Fibroblast of the conjunctiva (primary cell): Measurements from ENCODE around the gene BRIP1.

Experiments used
- DNase-seq: peaks from one replicate; pipeline ENCODE4 v3.0.0-alpha.2; 2010; ENCODE audit warnings: low read depth

Gene BRIP1

DNA sequence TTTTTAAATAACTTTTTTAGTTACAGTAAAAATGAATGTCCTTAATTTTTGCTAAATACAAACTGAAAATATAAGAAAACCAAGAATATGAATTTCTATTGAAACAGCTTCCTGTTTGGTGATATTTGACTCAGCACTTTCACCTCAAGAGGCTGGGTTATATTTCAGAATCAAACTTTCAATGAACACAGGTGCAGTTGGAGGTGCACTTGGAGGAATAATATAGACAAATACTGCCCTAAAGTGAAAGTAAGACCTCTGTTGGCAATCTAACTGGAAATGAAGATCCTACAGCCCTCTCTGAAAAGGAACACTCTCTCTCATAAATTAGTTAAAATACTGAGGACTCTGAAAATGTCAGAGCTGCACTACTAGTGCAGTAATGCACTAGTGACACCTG, 106.2 kb downstream of the BRIP1 start:
- no peak for DNase-seq

DNA sequence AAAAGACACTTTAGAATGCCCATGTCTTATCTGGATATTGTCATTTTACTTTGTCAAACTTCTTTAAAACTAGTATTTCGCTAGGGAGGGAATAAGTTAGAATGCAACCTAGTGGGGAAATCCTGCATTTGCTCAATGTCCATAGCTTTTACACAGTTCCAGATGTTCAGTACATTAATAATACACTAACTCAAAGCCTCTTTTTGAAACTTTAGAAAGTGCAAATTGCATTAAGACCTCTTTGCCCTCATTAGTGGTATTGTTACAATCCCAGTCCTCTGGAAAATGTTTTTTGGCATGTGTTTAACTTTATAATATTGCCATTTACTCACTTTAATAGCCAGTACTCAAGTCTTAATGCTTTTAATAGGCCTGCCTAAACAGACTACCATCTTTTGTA, 106.8 kb downstream of the BRIP1 start:
- no peak for DNase-seq

DNA sequence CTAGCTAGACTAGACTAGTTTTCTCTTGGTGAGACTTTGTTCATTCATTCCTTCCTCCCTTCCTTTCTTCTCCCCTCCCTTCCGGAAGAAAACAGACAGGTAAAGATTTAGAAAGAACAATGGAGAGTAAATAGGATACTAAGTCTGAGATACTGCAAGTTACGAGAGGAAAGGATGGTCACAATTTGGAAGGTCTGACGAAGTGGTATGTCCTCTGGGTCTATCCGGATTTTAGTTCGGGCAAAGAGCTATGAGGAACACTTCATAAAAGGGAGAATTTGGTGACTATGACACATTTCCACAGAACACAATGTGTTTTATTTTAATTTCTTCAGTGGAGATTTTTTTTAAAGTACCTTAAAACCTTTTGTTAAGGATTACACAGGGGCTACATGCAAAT, 107.7 kb downstream of the BRIP1 start:
- no peak for DNase-seq

DNA sequence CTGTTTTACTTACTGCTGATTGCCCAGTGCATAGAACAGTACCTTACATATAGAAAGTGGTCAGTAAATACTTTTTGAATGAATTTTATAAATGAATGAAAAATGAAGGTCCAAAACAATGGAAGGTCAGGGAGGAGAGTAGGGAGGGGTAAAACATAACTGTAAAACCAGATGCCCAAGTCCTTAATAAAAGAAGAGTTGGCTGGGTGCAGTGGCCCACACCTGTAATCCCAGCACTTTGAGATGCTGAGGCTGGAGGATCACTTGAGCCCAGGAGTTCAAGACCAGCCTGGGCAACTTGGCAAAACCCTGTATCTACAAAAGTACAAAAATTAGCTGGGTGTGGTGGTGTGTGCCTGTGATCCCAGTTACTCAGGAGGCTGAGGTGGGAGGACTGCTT, 108.2 kb downstream of the BRIP1 start:
- no peak for DNase-seq

DNA sequence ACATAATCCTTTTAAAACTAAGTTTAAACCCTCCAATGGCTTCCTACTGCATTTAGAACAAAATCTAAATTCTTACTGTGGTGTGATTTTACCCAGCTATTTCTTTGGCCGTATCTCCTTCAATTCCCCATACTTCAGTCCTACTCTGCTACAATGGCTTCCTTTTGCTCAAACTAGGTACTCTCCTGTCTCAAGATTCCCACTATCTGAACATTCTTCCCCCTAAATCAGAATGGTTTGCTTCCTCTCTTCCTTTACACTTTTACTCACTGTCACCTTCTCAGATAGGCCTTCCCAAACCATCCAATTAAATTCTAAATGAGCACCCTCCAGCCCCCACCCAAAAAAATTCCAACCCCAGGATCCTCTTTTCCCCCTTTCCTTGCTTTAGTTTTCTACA, 109.2 kb downstream of the BRIP1 start:
- no peak for DNase-seq

DNA sequence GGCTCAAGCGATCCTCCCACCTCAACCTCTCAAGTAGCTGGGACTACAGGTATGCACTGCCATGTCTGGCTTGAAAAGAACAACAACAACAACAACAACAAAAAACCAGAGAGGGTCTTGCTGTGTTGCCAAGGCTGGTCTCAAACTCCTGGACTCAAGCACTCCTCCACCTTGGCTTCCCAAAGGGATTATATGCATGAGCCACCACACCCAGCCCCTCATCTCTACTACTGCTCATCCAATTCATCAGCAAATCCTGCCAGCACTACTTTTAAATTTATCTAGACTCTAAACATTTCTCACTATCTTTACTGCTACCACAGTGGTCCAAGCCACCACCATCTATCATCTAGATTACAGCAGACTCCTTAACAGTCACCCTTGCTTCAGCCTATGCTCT, 109.6 kb downstream of the BRIP1 start:
- DNase-seq, result no peak

DNA sequence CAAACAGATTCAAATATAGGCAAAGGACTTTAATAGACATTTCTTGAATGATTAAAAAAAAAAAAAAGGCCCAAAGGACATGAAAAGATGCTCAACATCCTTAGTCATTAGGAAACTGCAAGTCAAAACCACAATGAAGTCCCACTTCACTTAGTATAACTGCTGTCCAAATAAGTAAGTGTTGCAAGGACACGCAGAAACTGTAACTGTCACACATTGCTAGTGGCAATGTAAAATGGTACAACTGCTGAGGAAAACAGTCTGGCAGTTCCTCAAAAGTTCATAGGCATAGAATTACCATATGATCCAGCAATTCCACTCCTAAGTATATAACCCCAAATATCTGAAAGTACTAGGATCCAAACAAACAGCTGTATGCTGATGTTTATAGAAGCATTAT, 112.7 kb downstream of the BRIP1 start:
- DNase-seq, result no peak

DNA sequence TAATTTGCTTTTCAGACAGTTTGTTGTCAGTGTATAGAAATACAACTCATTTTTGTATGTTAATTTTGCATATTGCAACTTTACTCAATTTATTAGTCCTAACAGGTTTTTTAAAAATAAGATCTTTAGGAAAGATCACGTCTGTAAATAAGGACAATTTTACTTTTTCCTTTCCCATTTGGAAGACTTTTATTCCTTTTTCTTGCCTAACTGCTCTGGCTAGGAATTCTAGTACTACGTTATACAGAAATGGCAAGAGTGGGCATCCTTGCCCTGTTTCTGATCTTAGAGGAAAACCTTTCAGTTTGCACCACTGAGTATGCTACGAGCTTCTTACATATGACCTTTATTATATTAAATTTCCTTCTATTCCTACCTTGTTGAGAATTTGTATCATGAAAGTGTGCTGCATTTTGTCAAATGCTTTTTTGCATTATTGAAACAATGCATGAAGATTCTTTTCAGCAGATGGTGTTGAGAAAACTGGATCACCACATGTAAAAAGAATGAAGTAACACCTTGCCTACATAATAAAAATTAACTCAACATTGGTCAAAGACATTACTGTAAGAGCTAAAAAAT, 113.4 kb downstream of the BRIP1 start:
- DNase-seq, result no peak

DNA sequence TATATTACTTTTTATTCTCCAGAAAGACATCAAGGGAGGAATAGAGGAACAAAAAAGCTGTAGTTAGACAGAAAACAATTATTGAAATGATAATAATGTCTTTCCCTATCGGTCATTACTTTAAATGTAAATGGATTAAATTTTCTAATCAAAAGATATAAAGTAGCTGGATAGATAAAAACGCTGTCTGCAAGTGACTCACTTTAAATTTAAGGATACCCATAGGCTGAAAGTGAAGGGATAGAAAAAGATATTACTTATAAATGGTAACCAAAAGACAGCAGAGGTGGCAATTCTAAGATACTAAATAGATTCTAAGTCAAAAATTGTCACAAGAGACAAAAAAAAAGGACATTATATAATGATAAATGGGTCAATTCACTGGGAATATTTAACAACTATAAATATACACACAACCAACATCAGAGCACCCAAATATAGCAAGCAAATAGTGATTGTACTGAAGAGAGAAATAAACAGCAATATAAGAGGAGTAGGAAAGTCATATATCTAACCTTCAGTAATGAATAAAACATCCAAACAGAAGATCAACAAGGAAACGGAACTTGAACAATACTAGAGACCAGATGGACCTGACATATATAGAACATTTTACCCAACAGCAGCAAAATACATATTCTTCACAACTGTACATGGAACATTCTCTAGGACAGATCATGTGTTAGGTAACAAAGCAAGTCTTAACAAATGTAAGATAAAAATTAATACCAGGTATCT, 116.9 kb downstream of the BRIP1 start:
- DNase-seq, result no peak

DNA sequence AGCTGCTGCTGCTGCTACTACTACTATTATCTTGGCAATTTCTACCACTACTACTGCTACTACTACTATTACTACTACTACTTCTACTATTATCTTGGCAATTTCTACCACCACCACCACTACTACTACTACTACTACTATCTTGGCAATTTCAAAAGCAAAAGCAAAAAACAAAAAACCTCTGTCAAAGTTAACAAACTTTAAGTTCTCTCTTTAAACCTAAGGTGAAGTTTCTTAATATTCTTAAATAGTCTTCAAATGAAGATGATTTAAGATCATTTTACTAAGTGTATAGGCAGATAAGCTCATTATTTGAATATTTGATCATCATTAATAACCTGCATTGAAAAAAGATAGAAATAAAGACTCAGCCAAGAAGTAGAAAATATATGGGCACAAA, 118.5 kb downstream of the BRIP1 start:
- no peak for DNase-seq

DNA sequence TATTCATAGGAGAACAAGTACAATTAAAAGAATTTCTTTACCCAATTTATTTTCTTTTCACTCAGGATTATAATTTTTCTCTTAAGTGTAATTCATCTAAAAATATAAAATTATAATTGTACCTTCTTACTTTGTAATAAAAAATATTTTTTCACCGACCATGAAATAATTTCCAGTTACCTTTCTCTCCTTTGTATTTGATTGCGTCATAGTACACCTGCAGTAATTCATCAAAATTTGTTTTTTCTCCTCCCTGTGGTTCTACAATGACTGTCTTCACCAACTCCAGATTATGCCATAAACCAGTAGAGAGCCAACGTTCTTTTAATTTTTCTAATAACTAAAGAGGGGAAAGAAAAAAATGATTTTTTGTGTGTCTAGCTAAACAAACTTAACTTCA, 119.1 kb downstream of the BRIP1 start:
- DNase-seq, result no peak

DNA sequence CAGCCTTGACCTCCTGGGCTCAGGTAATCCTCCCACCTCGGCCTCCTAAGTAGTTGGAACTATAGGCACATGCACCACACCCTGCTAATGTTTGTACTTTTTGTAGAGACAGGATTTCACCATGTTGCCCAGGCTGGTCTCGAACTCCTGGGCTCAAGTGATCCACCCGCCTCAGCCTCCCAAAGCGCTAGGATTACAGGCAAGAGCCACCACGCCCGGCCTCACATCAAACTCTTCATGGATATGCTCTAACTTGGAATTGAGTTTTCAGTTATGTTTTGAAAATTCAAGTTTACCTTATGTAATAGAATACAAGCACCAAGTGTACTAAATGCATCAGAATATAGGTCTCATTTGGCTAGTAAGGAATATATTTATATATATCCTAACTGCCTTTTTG, 119.6 kb downstream of the BRIP1 start:
- no peak for DNase-seq

DNA sequence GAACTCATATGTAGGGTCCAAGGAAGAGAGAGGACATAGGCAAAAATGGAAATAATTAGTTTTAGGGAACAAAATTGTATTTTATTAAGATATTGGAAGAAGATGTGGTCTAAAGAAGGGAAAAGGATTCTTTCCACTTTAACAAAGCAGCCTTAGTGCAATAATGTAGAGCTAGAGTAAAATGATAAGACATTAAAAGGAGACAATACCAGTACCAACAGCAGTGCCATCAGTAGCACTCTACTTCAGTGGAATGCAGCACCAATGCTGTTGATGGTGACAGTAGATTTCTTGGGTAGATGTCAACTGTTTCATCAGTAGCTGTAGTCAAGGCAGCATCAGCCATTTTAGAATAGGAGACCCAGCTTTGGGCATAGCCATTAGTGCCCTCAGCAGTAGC, 124.3 kb downstream of the BRIP1 start:
- DNase-seq, result no peak

DNA sequence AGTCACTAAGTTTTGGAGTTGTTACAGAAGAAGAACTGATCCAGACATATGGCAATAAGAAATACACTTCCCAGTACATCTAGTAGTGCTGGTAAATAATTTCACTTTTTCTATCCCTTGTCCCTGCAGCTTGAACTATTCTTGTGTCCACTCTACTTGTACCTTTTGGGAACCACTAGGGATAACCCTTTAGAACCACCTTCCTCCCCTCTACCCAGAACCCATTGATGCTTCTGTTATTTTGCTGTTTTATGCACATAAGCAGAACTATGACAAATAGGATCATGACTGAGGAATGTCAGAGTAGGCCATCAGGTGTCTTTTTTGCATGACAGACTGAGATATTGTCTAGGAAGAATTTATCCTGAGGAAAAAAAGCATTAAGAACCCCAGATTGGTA, 125.1 kb downstream of the BRIP1 start:
- DNase-seq, result no peak

DNA sequence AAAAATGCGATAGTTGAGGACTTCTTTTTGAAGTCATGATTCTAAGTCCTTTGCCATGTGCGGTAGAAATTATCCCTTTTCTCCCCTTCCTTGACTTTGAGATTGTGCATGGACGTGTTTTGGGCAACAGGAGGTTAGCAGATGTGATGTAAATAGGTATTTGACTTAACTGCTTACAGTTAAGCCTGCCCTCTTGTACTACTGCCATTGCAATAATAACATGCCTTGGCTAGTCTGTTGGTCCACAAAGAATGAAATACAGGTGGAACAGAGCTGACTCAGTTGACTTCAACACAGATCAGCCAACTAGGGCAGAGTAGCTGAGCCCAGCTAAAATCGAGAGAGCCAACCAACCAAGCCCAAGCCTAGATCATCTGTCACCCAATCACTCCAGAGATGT, 125.5 kb downstream of the BRIP1 start:
- DNase-seq, result no peak

DNA sequence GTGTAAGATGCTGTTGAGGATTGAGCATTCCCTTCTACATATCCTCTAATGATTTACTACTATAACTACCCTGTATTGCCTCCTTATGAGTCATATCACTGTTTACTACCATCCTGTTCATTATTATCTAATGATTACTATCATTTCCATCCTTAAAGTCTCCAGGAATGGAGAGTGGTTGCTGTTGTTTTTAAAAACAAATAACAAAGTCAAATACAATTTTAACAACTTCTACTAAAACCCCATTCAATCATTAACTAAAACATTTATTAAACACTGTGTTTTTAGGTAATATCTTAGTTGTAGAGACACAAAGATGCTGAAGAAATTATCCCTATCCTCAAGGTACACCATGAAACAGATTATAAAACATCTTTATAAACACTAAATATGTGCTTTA, 126.9 kb downstream of the BRIP1 start:
- no peak for DNase-seq

DNA sequence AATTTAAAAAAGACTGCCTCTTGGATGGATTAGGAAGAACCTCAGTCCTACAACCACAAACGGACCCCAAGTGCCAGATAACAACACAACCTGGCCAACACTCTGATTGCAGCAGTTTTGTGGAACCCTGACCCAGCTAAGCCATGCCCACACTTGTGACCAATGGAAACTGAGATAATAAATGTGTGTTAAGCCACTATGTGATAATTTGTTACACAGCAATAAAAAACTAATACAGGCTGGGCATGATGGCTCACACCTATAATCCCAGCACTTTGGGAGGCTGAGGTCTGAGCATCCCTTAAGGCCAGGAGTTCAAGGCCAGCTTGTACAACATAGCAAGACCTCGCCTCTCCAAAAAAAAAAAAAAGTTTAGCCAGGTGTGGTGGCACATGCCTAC, 127.5 kb downstream of the BRIP1 start:
- no peak for DNase-seq

DNA sequence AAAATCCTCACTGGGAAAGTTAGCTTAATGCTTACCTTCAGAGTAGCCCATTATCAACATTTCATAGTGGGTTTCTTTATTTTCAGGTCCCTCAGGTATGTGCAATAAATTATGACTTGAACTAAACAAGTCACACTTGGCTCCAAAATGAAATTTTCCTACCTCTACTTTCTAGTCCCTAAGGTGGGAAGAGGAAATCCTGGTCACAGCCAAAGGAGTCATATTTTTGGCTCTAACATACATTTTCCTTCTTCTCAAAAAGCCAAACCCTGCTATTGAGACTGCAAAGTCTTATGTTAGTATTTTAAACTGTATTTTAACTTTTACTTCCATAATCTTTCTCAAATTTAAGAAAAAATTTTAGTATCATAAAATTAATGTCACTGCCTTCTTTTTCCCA, 128.9 kb downstream of the BRIP1 start:
- no peak for DNase-seq

DNA sequence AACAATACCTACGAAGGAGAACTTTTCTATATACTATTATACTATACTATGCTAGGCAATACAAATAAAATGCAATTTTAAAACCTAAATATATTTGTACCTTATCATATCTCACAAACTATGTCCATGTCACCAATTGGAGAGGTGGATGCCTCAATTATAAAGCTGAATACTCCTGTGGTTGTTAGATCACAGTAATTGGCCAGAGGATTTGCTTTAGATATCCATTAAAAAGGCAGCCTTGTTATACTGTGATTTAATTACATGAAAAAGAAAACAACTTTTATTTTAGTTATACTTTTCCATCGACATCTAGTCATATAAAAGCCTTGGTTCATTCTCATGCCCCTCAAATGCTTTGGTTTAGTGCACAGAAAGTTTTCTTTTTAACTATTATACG, 129.3 kb downstream of the BRIP1 start:
- no peak for DNase-seq

DNA sequence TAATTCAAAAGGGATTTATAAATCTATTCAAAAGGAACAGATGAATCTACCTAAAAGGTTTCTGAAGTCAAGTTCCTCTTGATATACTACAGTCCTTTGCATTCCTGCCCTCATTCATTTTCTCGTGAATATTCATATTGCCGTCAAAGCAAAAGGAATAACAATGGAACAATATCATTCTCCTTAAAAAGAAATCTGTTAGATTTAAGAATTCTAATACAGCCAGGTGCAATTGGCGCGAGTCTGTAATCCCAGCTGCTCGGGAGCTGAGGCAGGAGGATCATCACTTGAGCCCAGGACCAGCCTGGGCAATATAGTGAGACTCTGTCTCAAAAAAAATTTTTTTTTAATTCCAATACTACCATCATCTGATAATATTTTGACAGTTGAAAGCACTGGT, 130.3 kb downstream of the BRIP1 start:
- DNase-seq, result no peak

DNA sequence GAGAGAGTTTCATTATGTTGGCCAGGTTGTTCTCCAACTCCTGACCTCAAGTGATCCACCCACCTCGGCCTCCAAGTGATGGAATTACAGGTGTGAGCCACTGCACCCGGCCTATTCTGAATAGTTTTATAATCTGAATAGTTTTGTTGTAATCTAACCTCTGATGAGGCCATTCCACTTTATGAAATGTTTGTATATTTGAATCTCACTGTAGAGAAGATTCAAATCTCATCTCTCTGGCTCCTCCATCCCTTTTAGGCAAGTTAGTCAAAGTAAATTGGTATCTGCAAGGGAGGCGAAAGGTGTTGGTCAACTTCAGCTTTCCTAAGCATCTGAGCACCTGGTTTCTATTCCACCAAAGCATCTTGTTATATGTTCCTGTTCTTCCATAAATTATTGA, 131.2 kb downstream of the BRIP1 start:
- no peak for DNase-seq

DNA sequence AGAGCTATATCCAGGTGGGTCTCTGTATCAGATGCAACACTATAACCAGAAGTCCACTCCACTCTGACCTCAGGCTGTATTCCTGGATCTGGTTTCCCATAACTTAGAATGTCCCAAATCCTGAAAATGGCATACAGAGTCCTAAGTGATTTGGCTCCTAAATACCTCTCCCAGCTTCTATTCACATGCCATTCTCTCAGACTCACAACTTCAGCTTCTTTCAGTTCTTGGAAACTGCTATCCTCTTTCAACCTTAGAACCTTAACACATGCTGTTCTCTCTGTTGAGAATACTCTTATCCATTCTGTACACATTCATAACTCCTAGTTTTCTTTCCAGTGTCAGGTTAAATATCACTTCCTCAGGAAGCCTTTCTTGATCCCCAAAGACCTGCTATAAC, 132.0 kb downstream of the BRIP1 start:
- no peak for DNase-seq

DNA sequence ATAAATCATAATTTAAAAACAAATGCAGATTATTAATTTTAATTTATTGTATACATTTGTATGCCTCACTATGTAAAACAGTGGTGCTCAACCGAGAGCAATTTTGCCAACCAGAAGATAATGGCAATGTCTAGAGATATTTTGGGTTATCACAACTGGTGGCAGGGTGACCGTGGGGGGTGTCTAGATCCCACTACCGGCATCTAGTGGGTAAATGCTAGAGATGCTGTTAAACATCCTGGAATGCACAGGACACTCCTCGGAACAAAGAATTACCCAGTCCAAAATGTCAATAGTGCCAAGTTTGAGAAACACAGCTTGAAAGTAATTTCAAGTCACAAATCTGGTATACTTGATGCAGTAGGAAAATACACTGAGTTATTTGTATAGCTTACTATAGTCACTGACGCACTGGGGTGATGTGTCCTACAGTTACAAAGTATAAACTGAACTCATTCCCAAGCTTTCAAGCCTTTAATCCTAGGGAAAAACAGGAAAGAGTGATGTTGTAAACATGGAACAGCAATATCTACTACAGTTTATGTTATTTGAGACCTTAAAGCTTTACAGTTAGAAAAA, 133.5 kb downstream of the BRIP1 start:
- DNase-seq, result no peak

DNA sequence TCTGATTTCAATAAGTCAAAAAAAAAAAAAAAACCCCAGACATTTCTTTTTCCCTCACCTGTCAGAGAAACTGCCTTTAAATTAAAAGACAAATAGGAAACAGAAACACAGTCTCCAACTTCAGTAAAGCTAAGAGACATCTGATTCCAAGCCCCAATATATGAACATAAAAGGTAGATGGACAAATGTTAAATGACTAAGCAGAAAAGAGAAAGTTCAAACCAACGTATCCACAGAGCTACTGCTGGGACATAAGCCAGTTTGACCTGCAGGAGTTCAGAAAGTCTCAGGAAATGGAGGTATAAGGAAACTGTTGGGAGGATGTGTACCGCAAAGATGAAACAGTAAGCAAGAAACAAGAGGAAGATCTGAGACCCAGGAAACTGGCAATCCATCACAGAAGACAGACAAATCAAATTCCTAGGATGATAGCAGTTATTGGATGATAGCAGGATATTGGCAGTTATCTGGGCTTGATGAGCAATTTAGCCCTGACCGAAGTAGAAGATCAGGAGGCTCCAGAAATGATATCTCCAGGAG, 135.0 kb downstream of the BRIP1 start:
- no peak for DNase-seq
